ENCODE measurements around the gene TTC7B.

DNA sequence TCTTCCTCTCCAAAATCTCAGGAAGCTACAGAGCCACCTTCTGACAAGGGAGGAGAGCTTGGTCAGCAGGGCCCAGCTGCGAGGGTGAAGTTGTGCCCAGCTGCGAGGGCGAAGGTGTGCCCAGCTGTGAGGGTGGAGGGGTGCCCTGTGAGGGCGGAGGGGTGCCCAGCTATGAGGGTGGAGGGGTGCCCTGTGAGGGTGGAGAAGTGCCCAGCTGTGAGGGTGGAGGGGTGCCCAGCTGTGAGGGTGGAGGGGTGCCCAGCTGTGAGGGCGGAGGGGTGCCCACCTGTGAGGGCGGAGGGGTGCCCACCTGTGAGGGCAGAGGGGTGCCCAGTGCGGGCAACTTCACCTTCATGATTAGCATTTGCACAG lies 20.4 kb upstream of the TTC7B start:
- TF ChIP-seq, protein P1, sequence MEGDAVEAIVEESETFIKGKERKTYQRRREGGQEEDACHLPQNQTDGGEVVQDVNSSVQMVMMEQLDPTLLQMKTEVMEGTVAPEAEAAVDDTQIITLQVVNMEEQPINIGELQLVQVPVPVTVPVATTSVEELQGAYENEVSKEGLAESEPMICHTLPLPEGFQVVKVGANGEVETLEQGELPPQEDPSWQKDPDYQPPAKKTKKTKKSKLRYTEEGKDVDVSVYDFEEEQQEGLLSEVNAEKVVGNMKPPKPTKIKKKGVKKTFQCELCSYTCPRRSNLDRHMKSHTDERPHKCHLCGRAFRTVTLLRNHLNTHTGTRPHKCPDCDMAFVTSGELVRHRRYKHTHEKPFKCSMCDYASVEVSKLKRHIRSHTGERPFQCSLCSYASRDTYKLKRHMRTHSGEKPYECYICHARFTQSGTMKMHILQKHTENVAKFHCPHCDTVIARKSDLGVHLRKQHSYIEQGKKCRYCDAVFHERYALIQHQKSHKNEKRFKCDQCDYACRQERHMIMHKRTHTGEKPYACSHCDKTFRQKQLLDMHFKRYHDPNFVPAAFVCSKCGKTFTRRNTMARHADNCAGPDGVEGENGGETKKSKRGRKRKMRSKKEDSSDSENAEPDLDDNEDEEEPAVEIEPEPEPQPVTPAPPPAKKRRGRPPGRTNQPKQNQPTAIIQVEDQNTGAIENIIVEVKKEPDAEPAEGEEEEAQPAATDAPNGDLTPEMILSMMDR (IDR thresholded peaks at IDR 0.05; ENCODE audit: insufficient read depth, low read length, poor library complexity, severe bottlenecking) = no peak
- no peak for TF ChIP-seq EZH2phosphoT487 (conservative IDR thresholded peaks at IDR 0.05; ENCODE audit: low read length)

Data from SU-DHL-6 (cell line).